Stomach (tissue), 9 donors: ENCODE data around the gene TECPR2. TPM values are rescaled to one million over a fixed set of nuclear protein-coding genes. Genes with fewer than 3 reads are reported as not detected.

Experiments used
- DNase-seq, 2 donors: peaks; one replicate each; pipeline versions ENCODE4 v3.0.0 to v3.0.0-alpha.2; 2013 to 2019
- H3K27ac ChIP-seq, 5 donors: fragments of 200-600 bp in 4 of 5; sonication (generic) in 4 of 5; one replicate each; pipeline ENCODE4 v1.5.1; 2013 to 2019; ENCODE audit warnings: mild to moderate bottlenecking in 1 of 5, moderate library complexity in 1 of 5
- H3K27me3 ChIP-seq, 3 donors: fragments of 200-600 bp; sonication (generic); one replicate each; pipeline ENCODE4 v1.5.1; 2017 to 2019; ENCODE audit warnings: mixed run types in 1 of 3
- H3K36me3 ChIP-seq, 4 donors: fragments of 200-600 bp; sonication (generic); 1 replicate in 3 of 4; 2 replicates in 1 of 4; pipeline ENCODE4 v1.5.1; 2016 to 2019
- H3K4me1 ChIP-seq, 4 donors: fragments of 200-600 bp; sonication (generic); one replicate each; pipeline ENCODE4 v1.5.1; 2016 to 2019
- H3K4me3 ChIP-seq, 4 donors: fragments of 200-600 bp; sonication (generic) in 3 of 4; one replicate each; pipeline ENCODE4 v1.5.1; 2016 to 2019; ENCODE audit warnings: mild to moderate bottlenecking in 1 of 4
- H3K9me3 ChIP-seq, 4 donors: fragments of 200-600 bp; sonication (generic); one replicate each; pipeline ENCODE4 v1.5.1; 2016 to 2019
- CTCF ChIP-seq, 7 experiments: fragments of 450-650 bp in 4 of 7; fragments of 200-600 bp in 3 of 7; sonication (generic) in 3 of 7; IDR thresholded peaks; one replicate each; pipeline ENCODE4 v1.5.1; 2016 to 2019; ENCODE audit warnings: antibody characterized with exemption in 7 of 7, control low read depth in 2 of 7, mild to moderate bottlenecking in 1 of 7
- EP300 ChIP-seq: sonication (generic); formaldehyde crosslinking; IDR thresholded peaks from one replicate; pipeline ENCODE4 v1.6.1; 2017; ENCODE audit warnings: antibody characterized with exemption
- POLR2A ChIP-seq, 4 donors: fragments of 450-650 bp; IDR thresholded peaks; one replicate each; pipeline ENCODE4 v1.6.1; 2016; ENCODE audit warnings: antibody characterized with exemption in 4 of 4, control low read depth in 2 of 4, mild to moderate bottlenecking in 1 of 4, moderate library complexity in 1 of 4
- POLR2AphosphoS5 ChIP-seq, 3 donors: sonication (generic); formaldehyde crosslinking; IDR thresholded peaks; one replicate each; pipeline ENCODE4 v1.6.1; 2016; ENCODE audit warnings: antibody characterized with exemption in 3 of 3
- WGBS, 5 donors: extraction: QIAGEN DNeasy Blood & Tissue Kit in 3 of 5; methylation state at CpG; one replicate each; pipeline versions ENCODE4 v1.1.5 to v1.1.7; 2013 to 2018; 5-methylcytosine and 5-hydroxymethylcytosine counted together
- intact Hi-C: fragments of 100-400 bp; cut with DNase I; formaldehyde crosslinking; loops from one replicate; pipeline ENCODE4 v1.15.1; 2023; ENCODE audit warnings: low total_unique reads
- polyA plus RNA-seq, 3 donors: library from polyadenylated mRNA; stranded (reverse); fragments of 200-250 nt; gene quantifications; one replicate each; pipeline ENCODE4 v1.2.3, GENCODE V29; 2013
- total RNA-seq, 5 donors: library from RNA; depleted of rRNA; stranded (reverse); fragments of >200 nt; gene quantifications; one replicate each; pipeline versions ENCODE4 v1.1.0 to v1.2.3, GENCODE V29; 2014 to 2016
- donor health status: healthy with polysubstance abuse.
- donor health status: Bipolar disorder and iron deficiency.
- donor health status: healthy.

The TECPR2 gene
- total and polyA plus RNA-seq, 8 donors = 2.6 to 110 (median 11.1) TPM

- intact Hi-C loops = no loop called here
- peak in 1 of 7 experiments; percentile 9 for TF ChIP-seq CTCF (IDR thresholded peaks at IDR 0.05)
- no peak for TF ChIP-seq POLR2A (IDR thresholded peaks at IDR 0.05)
- peak; percentile 70 to 92 (median 80) for TF ChIP-seq POLR2AphosphoS5 (IDR thresholded peaks at IDR 0.05)
- DNase-seq = peak; percentile 93 to 97
- H3K9me3 ChIP-seq = no peaks in the 10 kb centered on the region
- H3K4me1 ChIP-seq = peaks cover 21 to 62% (median 52%) of the 10 kb centered on the region in 4 donors
- peak within 1 kb of the TSS; percentile 72 to 83 (median 77) for H3K4me3 ChIP-seq
- WGBS, 5 donors = 0 to 1% (median 0%) methylated on average over 13 to 71 of the region's 71 CpGs
- no peaks in the 10 kb centered on the region for H3K27me3 ChIP-seq
- H3K27ac ChIP-seq = peak within 1 kb of the TSS; percentile 92 to 98 (median 94)
- H3K36me3 ChIP-seq = no peaks in the 10 kb centered on the region
Measured at GRCh38 chr14:102319351-102320032, 43.2 kb upstream of the TECPR2 start, which contains the start of gene ZNF839. ZNF839 (plus strand) TSS chr14:102319746; CDS start chr14:102319766, 20 bp downstream.

- 3 to 7% (median 4%) methylated on average over 17 to 30 of the region's 30 CpGs for WGBS, 5 donors
- peak; percentile 49 to 75 for DNase-seq
- H3K27ac ChIP-seq = peak overlapping the region; percentile 92 to 98 (median 94)
- H3K4me3 ChIP-seq = peak overlapping the region; percentile 72 to 83 (median 77)
- intact Hi-C loops = no loop called here
- no peaks in the 10 kb centered on the region for H3K27me3 ChIP-seq
- no peaks in the 10 kb centered on the region for H3K9me3 ChIP-seq
- H3K4me1 ChIP-seq = peaks cover 21 to 59% (median 48%) of the 10 kb centered on the region in 4 donors
- TF ChIP-seq POLR2AphosphoS5 (IDR thresholded peaks at IDR 0.05) (no peak), EP300 (no peak), CTCF (IDR thresholded peaks at IDR 0.05) (no peak), POLR2A (IDR thresholded peaks at IDR 0.05) (no peak)
- H3K36me3 ChIP-seq = no peaks in the 10 kb centered on the region
Measured at GRCh38 chr14:102320033-102320660, 42.6 kb upstream of the TECPR2 start.

GRCh38 chr14:102320671-102321455 is 41.9 kb upstream of the TECPR2 start:
- WGBS, 5 donors = 83 to 88% (median 87%) methylated on average over 17 of the region's 17 CpGs
- intact Hi-C loops = no loop called here
- Histone ChIP-seq H3K9me3 (no peaks in the 10 kb centered on the region), H3K4me3 (peak overlapping the region; percentile 72 to 83 (median 77)), H3K4me1 (peaks cover 21 to 55% (median 47%) of the 10 kb centered on the region in 4 donors), H3K27ac (peak overlapping the region; percentile 92 to 98 (median 94)), H3K27me3 (no peaks in the 10 kb centered on the region), H3K36me3 (peaks cover 0 to 5% (median 5%) of the 10 kb centered on the region in 4 donors)
- TF ChIP-seq CTCF (IDR thresholded peaks at IDR 0.05) (no peak), POLR2AphosphoS5 (IDR thresholded peaks at IDR 0.05) (no peak), EP300 (no peak), POLR2A (IDR thresholded peaks at IDR 0.05) (no peak)
- no peak for DNase-seq
